DMS153 (cell line): ENCODE results near the gene NHLH2.

Source experiments
- DNase-seq: peaks from one replicate; lab custom pipeline; 2025; lab: John Stamatoyannopoulos, UW

NHLH2 gene

DNA sequence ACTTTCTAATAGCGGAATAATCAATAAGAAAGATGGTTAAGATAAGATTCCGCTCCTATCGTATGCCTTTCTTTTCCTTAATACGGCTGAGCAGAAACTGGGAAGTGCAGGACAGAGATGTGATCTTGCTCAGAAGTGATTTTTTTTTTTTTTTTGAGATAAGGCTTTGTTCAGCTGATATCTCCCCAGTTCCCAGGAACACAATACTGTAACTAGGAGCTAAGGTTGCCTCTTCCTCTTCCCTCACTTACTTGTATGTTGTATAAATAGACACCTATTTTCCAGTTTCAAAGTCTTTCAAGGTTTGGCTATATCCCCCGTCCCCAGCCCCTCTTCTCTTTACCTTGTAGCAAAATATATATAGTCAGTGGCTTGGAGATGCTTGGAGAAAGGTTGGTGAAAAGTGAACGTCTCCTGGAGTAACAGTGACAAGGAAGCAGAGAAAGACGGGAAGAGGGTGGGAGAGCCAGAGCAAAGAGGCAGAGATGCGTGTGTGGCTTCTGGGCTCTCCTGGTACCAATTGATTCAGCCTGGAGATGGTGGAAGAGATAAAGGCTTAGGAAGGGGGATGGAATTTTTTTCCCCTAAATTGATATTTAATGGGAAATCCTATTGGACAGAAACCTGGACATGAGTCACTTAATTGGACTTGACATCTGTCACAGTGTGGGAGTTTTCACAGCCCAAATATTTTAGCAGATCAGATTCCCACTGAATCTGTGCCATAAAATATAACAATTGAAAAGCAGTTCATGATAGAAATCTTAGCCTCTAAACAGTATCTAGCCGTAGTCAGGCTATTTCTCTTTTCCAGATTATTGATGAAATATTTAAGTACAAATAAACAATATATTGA lies at the start of gene NHLH2:
Gene NHLH2 (minus strand): TSS at position 522 of the 856 bp plus-strand sequence. CDS start 2,754 bp downstream, outside the sequence.
- no peak for DNase-seq

DNA sequence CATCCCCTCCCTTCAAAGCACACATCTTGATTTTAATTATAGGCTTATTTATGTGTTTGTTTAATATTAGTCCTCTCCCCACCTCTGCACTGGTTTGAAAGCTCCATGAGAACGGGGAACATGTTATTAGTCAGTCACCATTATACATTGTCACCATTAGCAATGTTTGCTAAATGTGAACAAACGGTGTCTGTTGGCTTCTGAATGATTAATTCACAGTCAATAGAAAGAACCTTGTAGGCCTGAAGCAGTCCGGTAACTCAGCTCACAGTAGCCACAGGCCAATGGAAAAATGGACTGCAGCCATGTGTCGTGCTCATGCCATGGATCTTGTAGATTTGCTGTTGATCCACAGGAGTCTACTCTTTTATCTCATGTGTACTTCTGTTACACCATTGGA lies 49.7 kb upstream of the NHLH2 start:
- DNase-seq: peak; percentile 20

DNA sequence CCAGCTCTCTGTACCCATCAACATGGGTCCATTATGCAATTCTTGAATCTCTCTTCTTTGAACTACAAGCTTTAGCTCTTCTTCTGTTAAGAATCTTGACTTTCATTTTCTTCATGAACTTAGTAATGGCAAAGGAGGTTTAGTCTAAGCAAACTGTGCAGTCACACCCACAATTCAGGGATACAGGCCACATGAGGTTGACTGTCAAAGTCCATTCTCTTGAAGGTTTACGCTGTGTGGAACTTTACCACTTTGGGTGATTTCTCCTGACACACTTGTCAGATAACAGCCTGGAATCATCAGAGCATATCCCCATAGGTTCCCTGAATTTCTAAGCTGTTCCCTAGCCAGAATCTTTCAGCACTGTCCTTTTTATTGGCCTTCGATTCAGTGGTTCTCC lies 48.0 kb upstream of the NHLH2 start:
- DNase-seq: no peak

DNA sequence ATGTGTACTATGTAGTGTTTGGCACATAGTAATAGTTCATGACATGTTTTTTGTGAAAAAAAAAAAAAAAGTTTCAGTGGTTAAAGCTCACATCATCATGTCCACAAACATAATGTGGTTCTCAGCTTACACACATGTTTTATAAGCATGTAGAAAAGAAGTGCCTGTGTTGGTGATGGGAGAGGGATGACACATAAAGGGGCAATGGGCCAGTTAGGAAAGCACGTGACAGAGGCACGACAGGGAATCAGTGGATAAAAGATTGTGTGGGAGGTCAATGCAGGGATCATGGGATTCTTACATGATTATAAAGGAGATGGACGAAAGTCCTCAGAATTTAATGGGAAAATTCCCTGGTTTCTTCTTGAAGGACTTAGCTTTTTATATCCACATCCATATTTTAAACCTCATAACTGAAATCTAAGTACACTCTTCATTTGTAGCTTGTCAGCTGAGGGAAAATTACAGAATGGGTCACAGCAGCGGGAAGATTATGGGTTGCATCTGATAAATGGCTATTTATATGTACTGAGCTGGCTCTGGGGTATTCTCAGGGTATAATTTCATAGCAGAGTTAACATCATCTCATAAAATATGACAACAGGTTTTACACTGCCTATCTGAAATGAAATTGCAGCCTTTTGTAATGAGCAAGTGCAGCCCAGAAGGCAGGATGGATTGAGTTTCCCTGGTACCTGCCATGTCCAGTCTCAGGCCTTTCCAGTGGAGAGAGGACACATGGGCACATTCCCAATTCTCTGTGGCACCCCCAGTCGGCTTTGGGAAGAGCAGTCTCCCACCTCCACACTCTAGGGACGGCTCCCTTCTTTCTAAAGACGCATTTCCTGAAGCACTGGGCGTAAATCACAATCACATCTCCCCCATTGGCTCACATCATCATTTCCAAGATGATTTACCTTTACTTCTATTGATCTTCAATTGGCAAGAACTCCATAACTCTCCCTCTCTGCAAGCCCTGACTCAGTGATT lies 42.3 kb upstream of the NHLH2 start:
- no peak for DNase-seq

DNA sequence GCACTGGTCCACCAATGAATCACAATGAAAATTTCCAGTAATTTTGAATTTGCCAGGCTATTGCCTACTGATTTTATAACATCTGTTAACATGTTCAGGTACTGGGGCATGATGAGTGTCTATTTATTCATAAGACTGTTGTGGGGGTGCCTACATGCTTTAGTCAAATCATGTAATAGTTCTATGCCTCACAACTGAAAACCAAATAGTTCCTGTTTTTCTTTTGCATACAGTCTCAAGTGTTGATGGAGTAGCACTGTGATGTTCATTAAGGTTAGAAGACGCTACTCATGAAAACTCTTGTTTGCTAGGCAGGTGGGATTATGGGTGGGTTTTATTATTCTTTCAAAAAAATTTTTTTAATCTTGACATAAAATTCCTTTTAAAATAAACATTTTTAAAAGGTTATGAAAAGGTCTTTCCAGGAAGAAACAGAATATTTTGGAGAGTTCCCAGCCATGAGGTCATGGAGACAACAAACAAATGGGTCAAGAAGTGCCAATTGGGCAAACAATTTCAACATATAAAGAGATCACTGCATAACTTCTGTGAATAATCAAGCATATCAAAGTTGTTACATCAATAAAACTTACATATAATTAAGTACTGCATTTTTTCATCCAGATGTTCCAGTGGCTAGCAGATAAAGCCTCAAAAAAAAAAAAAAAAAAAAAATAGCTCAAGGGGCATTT lies 40.2 kb upstream of the NHLH2 start:
- DNase-seq: no peak

DNA sequence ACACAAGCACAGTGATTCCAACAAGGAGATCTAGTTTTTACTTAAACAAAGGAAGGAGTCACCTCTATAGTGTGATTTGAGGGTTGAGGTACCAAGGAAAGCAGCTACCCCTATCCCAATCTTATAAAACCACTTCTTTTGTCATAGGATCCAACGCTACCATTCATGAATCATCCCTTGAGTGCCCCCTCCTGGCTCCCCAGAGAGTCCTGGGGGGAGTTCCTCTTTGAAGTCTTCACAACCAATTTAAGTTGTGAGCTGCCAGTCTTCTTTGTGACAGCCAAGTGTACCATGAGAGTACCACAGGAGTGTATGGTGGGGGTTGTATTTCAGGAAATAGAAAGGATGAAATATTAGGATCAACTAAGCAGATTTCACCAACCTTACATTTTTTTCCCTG lies 39.1 kb upstream of the NHLH2 start:
- DNase-seq: no peak

DNA sequence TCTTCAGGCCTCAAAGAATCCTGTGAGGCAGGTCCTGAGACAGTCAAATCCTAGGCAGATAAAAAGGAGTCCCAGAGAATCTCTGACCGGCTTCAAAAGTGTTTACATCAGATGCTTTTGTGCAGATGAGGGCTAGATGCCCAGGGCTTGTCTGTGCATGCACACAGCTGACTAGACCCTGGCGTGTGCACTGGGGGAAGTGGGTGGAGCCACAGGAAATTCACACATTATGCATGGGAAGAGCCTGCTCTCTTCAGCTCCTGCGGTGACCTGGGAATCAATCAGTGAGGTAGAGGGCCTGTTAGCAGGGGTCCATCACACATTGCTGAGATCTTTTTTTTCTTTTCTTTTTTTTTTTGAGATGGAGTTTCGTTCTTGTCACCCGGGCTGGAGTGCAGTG lies 36.6 kb upstream of the NHLH2 start:
- DNase-seq: peak; percentile 77

DNA sequence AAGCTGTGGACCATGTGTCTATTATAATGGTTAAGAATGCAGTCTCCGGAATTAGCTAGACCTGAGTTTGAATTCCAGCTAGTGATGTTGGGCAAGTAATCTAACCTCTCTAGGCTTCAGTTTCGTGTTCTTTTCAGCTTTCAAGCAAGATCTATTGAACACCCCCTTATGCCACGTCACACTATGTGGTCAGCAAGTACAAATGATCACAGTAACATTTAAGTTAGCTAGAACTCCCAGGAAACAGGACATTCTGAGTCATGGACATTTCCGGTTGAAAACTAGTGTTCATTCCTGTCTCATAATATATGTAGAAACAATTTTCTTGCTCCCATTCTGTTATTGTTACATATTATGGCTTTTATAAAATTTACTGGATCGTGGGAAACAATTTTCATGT lies 34.0 kb upstream of the NHLH2 start:
- DNase-seq: no peak

DNA sequence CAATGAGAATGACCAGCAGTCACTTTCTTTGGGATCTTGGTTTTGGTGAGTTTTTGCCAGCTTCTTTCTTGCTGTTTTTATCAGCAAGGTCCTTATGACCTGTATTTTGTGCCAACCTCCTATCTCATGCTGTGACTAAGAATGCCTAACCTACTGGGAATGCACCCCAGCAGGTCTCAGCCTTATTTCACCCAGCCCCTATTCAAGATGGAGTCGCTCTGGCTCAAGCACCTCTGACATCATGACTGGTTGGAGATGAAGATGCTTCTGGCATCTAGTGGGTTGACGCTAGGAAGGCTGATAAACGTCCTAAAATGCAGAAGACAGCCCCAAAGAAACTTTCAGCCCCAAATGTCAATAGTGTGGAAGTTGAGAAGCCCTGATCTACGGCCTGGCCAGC lies 33.6 kb upstream of the NHLH2 start:
- DNase-seq: no peak

DNA sequence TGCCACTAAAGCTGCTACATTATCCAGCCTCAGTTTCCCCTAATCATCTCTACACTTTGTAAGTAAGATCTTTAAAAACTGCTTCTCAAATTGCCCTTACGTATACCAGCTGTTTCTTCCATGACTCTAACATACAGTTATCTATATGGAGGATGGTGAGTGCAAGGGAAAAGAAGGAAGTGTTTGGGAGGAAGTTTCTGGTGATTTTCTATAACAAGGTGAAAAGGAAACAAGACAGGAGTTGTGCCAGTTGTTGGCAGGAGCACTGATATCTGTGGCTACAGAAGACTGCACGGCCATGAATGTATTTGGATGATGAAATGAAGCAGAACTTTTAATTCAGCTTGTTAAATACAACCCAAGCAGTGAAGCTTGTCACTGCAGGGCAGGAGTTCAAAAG lies 32.3 kb upstream of the NHLH2 start:
- no peak for DNase-seq

DNA sequence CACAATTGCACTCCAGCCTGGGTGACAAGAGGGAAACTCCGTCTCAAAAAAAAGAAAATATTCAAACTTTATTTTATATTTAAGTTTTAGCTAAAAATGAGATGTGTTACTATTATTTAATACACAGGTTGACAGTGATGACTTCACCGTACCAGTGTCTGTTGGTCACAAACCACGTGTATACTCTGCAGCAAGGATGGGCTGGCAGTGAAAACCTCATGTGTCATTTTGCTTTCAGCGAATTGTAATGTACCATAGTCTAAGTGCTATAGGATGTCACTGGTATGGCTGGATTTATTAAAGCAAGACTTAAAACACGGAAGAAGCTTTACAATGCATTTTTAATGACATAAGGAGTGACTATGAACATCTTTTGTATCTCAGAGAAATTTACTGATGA lies 28.1 kb upstream of the NHLH2 start:
- DNase-seq: no peak

DNA sequence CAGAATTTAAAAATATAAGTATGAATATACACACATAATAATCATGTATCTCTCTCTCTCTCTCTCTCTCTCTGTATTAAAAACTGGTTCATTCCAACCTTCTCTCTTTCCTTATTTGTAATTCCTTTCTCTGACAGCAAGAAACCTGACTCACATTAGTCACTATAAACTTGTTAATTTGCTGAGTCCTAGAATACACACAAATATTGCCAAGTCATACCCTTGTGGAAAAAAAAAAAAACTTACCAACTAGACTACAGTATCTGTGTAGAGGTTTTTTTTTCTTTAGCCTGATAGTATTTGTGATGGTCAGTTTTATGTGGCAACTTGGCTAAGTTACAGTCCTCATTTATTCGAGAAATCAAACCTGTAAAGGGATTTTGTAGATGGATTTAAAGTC lies 26.3 kb upstream of the NHLH2 start:
- DNase-seq: no peak

DNA sequence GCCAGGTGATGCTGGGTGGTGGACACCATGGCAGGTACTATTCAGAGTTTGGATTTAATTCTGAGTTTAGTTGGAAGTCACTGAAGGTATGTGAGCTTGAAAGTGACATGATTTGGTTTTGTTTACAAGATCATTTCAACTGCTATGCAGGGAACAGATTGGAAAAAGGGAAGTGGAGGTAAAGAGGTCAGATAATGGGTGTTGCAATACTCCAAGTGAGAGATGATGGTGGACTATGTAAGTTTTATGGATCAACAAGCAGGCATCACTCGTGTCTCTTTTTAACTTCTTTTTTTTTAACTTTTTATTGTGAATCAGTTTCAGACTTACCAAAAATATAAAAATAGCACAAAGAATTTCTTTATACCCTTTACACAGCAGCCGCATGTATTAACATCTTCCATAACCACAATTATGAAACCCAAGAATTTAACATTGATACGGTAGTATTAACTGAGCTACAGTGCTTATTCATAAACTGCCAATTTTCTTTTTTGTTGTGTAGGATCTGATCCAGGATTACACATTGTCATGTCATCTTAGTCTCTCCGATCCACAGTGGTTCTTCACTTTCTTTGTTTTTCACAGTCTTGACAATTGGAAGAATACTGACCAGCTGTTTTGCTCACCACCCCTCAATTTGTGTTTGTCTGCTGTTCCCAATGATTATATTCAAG lies 24.9 kb upstream of the NHLH2 start:
- no peak for DNase-seq

DNA sequence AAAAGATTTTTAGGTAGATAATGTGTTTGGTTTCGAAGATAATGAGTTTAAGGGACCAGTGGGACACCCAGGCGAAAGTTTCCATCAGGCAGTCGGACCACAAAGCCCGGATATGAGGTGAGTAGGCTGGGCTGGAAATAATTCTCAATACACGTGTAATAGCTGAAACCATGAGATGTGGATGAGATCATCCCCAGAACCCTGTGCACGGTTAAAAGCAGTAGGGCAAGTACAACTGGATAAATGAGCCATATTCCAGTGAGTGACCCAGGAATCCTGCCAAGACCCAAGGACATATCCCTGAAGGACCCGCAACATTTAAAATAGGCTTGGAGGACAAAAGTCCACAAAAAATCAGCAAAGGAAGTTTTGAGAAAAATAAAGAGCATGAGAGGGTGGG lies 21.5 kb upstream of the NHLH2 start:
- no peak for DNase-seq

DNA sequence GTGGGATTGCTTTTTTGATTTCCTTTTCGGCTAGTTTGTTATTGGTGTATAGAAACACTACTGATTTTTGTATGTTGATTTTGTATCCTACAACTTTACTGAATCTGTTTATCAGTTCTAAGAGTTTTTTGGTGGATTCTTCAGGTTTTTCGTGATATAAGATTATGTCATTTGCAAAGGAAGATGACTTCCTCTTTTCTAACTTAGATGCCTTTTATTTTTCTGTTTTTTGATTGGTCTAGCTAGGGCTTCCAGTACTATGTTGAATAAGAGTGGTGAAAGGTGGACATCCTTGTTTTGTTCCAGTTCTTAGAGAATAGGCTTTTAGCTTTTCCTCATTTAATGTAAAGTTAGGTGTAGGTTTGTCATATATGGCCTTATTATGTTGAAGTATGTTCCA lies 13.1 kb upstream of the NHLH2 start:
- no peak for DNase-seq

DNA sequence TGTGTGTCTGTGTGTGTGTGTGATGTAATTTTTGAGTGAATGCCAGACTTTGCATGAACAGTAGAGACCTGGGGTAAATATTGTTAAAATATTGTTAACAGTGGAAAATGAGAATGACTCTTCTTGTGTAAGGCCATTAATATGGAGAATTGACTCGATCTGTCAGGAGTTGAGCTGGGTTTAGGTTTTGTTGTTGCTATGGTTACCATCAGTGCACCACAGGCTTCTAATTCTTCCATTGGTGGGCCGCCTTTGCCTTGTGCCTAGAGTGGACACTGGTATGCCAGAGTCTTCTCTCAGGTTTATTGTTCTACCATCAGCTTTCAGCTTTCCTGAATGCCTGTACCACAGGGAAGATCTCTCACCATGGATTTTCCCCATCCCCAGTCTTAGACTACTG lies 10.0 kb upstream of the NHLH2 start:
- DNase-seq: no peak

DNA sequence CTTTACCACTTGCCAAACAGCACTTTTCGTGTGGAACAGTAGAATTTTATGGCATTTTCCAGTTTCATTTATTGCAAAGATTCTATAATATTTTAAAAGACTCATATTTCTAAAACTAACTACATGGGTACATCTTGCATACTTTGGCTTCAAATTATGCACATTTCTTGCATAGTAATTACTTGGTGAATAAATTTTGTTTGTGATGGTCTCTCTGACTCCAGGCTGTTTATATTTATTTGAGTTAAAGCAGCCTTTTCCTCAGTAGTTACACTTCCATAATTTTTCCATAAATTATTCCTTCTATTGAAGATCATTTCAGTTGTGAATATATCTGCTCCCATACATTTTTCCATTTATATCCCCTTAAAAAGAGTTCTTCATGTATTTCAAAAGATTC lies 6.9 kb upstream of the NHLH2 start:
- no peak for DNase-seq

DNA sequence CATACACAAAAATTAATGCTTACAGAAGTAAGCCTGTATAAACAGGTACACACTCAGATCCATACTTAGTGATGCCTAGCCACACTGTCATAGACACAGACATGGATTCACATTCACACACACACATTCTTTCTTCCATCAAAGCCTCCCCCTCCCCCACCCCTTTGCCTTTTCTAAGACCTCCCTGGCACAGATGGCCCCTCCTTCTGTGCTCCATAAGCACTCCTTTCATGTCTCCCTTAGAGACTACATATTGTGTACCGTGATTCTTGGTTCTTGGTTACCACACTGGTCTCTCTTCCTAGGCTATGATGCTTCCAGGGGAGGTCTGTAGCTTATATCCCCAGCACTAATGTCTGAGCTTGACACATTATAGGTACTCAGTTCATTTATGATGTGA lies 2.0 kb upstream of the NHLH2 start:
- DNase-seq: no peak

DNA sequence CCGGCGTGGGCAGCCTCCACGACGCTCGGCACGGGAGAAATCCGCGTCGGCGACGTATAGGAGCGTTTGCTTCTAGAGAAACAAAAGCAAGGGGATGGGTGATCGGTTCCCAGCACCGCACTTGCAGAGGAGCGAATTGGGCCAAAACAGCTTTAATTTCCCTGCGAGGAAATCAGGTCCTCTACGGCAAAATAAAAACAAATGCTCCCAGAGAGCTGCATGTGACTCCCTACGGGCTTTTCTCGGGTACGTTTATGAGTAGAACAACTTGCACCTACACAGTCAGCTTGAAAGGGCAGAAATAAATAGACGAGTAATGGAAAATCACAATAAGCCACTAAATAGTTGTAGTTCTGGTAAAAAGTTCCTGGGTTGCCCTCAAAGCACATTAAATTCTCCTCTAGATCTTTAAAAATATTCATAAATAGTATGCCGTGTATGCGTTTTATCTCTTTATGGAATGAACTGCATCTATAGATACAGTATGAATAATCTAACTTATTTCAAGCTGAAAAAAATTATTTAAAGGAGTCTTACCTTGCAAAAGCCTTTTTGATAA lies 1.2 kb downstream of the NHLH2 start:
- DNase-seq: no peak

DNA sequence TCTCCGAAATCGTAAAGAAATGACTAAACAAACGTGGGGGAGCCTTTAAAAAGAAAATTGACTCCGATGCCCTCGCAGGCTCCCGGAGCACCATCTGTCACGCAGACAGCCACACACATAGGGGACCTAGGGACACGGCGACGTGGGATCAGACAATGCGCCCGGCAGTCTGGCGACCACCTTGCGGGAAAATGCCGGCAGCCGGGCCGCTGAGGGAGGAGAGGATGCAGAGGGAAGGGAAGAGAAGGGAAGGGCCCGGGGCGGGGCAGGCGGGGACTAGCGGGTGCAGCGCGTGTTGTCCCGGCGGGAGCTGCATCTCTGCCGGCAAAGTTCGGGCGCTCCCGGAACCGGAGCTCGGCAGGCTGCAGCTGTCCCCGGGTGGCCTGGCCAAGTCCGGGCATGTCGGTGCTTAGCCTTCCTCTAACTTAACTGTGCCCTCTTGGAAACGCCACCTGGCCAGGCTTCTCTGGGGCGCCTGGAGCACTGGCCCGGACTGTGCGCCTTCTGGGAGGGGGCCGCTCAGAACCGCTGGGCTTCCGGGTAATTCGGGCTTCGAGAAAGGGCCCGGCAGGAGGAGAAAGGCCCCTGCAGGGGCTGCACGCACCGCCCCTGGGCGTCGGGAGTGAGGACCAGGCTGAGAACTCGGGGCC lies 1.8 kb downstream of the NHLH2 start:
- peak; percentile 52 for DNase-seq

DNA sequence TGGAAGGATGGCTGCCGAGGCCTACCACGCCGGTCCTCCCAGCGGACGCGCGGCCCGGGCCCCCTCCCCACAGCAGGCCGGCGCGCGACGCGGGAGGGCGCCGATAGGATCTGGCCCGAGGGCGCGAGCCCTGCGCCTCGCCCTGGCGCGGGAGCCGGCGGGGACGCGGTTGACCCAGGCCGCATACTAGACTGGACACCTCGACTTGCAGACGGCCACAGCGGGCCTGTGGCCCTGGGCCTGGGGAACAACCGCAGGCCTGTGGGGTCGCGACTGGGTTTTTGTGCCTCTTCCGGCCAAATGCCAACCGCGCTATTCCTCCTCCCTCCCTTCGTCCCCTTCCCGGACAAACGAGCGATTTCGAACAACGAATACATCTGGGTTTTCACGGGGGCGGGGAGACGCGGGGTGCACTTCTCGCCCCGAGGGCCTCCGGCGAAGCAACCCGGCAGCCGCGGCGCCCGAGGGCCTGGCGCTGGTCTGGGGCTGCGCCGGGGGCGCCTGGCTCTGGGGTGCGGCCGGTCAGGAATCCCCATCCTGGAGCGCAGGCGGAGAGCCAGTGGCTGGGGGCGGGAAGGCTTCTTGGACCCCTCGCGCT lies 2.4 kb downstream of the NHLH2 start:
- no peak for DNase-seq
